GM12878 (cell line): ENCODE data around the gene C1orf21. TPM values are rescaled to one million over a fixed set of nuclear protein-coding genes. Genes with fewer than 3 reads are reported as not detected.

ENCODE experiments used
- ATAC-seq: fragments of 200-7000 bp; cut with Tn5 transposase; 3 replicates; pipeline ENCODE4 v1.9.1; 2020; ENCODE audit warnings: mild to moderate bottlenecking, moderate library complexity
- BruUV-seq: library from RNA; stranded (reverse); fragments of 400-500 nt; replicated peaks from 2 replicates; lab custom pipeline; 2021; lab: Mats Ljungman, UMichigan
- CTCF ChIA-PET: fragments of 300-600 bp; sonication (Branson Sonifier 250); formaldehyde crosslinking; extraction: SDS; loops from one replicate; lab custom pipeline; 2021; ENCODE audit warnings: inconsistent platforms; lab: Yijun Ruan, JAX
- POLR2A ChIA-PET: fragments of 350-600 bp; formaldehyde crosslinking; extraction: SDS; loops from one replicate; lab custom pipeline; 2021; ENCODE audit warnings: inconsistent platforms; lab: Charles Lee
- RAD21 ChIA-PET: fragments of 300-600 bp; sonication (Branson Sonifier 250); formaldehyde crosslinking; loops from one replicate; lab custom pipeline; 2023; ENCODE audit warnings: antibody characterized with exemption; ENCODE audit not compliant: unreplicated experiment; lab: Charles Lee
- SMC1A ChIA-PET: fragments of 300-600 bp; sonication (Branson Sonifier 250); formaldehyde crosslinking; loops from one replicate; lab custom pipeline; 2023; ENCODE audit not compliant: unreplicated experiment, uncharacterized antibody; lab: Charles Lee
- DNase-seq: peaks from one replicate; pipeline ENCODE4 v3.0.0-alpha.2; 2011; ENCODE audit warnings: low read depth, low spot score
- FAIRE-seq: peaks from 3 replicates; lab custom pipeline; 2011; peaks lifted over from hg19 to GRCh38; lab: Jason Lieb, UNC
- H2AFZ ChIP-seq: 2 replicates; pipeline ENCODE4 v1.6.0; 2011; ENCODE audit warnings: low read depth, low read length, control low read depth; ENCODE audit not compliant: control insufficient read depth
- H3K27ac ChIP-seq: 2 replicates; pipeline ENCODE4 v1.5.1; 2011; ENCODE audit warnings: control low read depth; ENCODE audit not compliant: control insufficient read depth, insufficient read depth
- H3K27me3 ChIP-seq, 2 experiments: replicated peaks in 1 of 2; 2 replicates each; pipeline versions ENCODE4 v1.6.0 to v1.6.1; 2011; ENCODE audit warnings: low read length in 1 of 2; ENCODE audit not compliant: control insufficient read depth in 2 of 2, insufficient read depth in 2 of 2
- H3K36me3 ChIP-seq, 2 experiments: 2 replicates each; pipeline ENCODE4 v1.5.1; 2011; ENCODE audit warnings: low read length in 1 of 2; ENCODE audit not compliant: control insufficient read depth in 2 of 2, insufficient read depth in 2 of 2
- H3K4me1 ChIP-seq: 2 replicates; pipeline ENCODE4 v1.6.1; 2011; ENCODE audit warnings: mild to moderate bottlenecking, low read length, moderate library complexity, mixed read lengths; ENCODE audit not compliant: control insufficient read depth, insufficient read depth
- H3K4me2 ChIP-seq: 2 replicates; pipeline ENCODE4 v1.6.0; 2011; ENCODE audit warnings: control low read depth; ENCODE audit not compliant: control insufficient read depth, insufficient read depth
- H3K4me3 ChIP-seq: fragments of 200-600 bp; sonication (generic); 2 replicates; pipeline ENCODE4 v1.5.1; 2016
- H3K79me2 ChIP-seq: 2 replicates; pipeline ENCODE4 v1.6.0; 2011; ENCODE audit warnings: low read length; ENCODE audit not compliant: control insufficient read depth, insufficient read depth
- H3K9ac ChIP-seq: 2 replicates; pipeline ENCODE4 v1.8.0; 2011; ENCODE audit warnings: low read length, control low read depth, mixed read lengths; ENCODE audit not compliant: control insufficient read depth, insufficient read depth
- H3K9me3 ChIP-seq: replicated peaks from 3 replicates; pipeline ENCODE4 v1.5.1; 2011; ENCODE audit warnings: mild to moderate bottlenecking, low read length; ENCODE audit not compliant: control insufficient read depth, insufficient read depth
- H4K20me1 ChIP-seq: 2 replicates; pipeline ENCODE4 v1.6.0; 2011; ENCODE audit not compliant: control insufficient read depth, insufficient read depth
- BACH1 ChIP-seq: fragments of 450-650 bp; IDR thresholded peaks from 2 replicates; pipeline ENCODE4 v1.6.1; 2017; ENCODE audit warnings: mild to moderate bottlenecking, borderline replicate concordance
- CEBPB ChIP-seq, 2 experiments: fragments of 150-350 bp in 1 of 2; IDR thresholded peaks; 2 replicates each; pipeline ENCODE4 v1.6.1; 2012 to 2014; ENCODE audit warnings: low read depth in 2 of 2, low read length in 2 of 2, borderline replicate concordance in 1 of 2, inconsistent platforms in 1 of 2
- CREM ChIP-seq: IDR thresholded peaks from 2 replicates; pipeline ENCODE4 v1.6.1; 2014; ENCODE audit warnings: antibody characterized with exemption, low read depth
- ESRRA ChIP-seq: IDR thresholded peaks from 2 replicates; pipeline ENCODE4 v1.6.1; 2012; ENCODE audit warnings: mild to moderate bottlenecking, low read length, improper control_type of control experiment
- EZH2 ChIP-seq: IDR thresholded peaks from 2 replicates; pipeline ENCODE4 v1.6.1; 2012; ENCODE audit warnings: low read depth, mild to moderate bottlenecking, control low read depth, inconsistent platforms, low read length, borderline replicate concordance; ENCODE audit not compliant: control insufficient read depth
- HDAC2 ChIP-seq: fragments of 200-600 bp; sonication (generic); IDR thresholded peaks from 2 replicates; pipeline ENCODE4 v1.6.1; 2017
- NFXL1 ChIP-seq: fragments of 450-650 bp; IDR thresholded peaks from 2 replicates; pipeline ENCODE4 v1.6.1; 2017; ENCODE audit warnings: antibody characterized with exemption, mild to moderate bottlenecking, borderline replicate concordance
- NRF1 ChIP-seq: conservative IDR thresholded peaks from 2 replicates; pipeline ENCODE4 v1.6.1; 2011; ENCODE audit warnings: mild to moderate bottlenecking, low read depth, low read length, improper control_type of control experiment
- PML ChIP-seq: IDR thresholded peaks from 2 replicates; pipeline ENCODE4 v1.6.1; 2012; ENCODE audit warnings: low read length, inconsistent platforms
- POLR2AphosphoS2 ChIP-seq: IDR thresholded peaks from 2 replicates; pipeline ENCODE4 v1.6.1; 2011; ENCODE audit warnings: low read depth, mild to moderate bottlenecking, low read length, improper control_type of control experiment, moderate library complexity
- POU2F2 ChIP-seq: IDR thresholded peaks from 3 replicates; pipeline ENCODE4 v1.6.1; 2011; ENCODE audit warnings: low read depth, mild to moderate bottlenecking, low read length, borderline replicate concordance
- RAD21 ChIP-seq: IDR thresholded peaks from 2 replicates; pipeline ENCODE4 v1.6.1; 2011; ENCODE audit warnings: mild to moderate bottlenecking, low read depth, low read length, moderate library complexity; ENCODE audit not compliant: insufficient read depth
- SIN3A ChIP-seq: IDR thresholded peaks from 2 replicates; pipeline ENCODE4 v1.6.1; 2012; ENCODE audit warnings: low read depth, low read length, improper control_type of control experiment
- STAT1 ChIP-seq: fragments of 450-650 bp; conservative IDR thresholded peaks from 2 replicates; pipeline ENCODE4 v1.6.1; 2014; ENCODE audit warnings: antibody characterized with exemption, mild to moderate bottlenecking
- WGBS: methylation state at CpG from one replicate; pipeline ENCODE4 v1.1.6; 2016; ENCODE audit warnings: low lambda C conversion rate; ENCODE audit not compliant: insufficient replicate concordance, insufficient coverage; ENCODE audit errors: missing lambda C conversion rate; 5-methylcytosine and 5-hydroxymethylcytosine counted together
- in situ Hi-C: fragments of 300-500 bp; cut with MboI; formaldehyde crosslinking; loops from 9 replicates; pipeline ENCODE4 v1.14.3; 2018; ENCODE audit warnings: mixed read lengths
- intact Hi-C: fragments of 100-400 bp; cut with micrococcal nuclease; formaldehyde crosslinking; loops from one replicate; pipeline ENCODE4 v1.14.2; 2022; ENCODE audit not compliant: unreplicated experiment
- polyA plus RNA-seq, 11 experiments: library from polyadenylated mRNA; depleted of rRNA in 4 of 11; unstranded in 6 of 11; stranded (reverse) in 5 of 11; fragments of >200 nt; fragmentation: Nextera tagmentation in 4 of 11; fragmentation: Illumina TruSeq in 1 of 11; extraction: Ambion mirVana in 4 of 11; extraction: Trizol in 1 of 11; gene quantifications; 1 replicate in 1 of 11; 2 replicates in 10 of 11; pipeline versions ENCODE4 v1.2.1 to v1.2.3, GENCODE V29; 2011 to 2016; ENCODE audit warnings: inconsistent platforms in 2 of 11, missing spikeins in 2 of 11, low read depth in 1 of 11
- total RNA-seq, 4 experiments: library from RNA; depleted of rRNA in 3 of 4; stranded (reverse); fragments of >200 nt in 3 of 4; fragmentation: Illumina TruSeq in 1 of 4; extraction: Trizol in 1 of 4; gene quantifications; 2 replicates each; pipeline versions ENCODE4 v1.2.1 to v1.2.3, GENCODE V29; 2013 to 2021
- TF ChIP-seq, protein P1 (sequence below): fragments of 450-650 bp; formaldehyde crosslinking; IDR thresholded peaks from 2 replicates; pipeline ENCODE4 v1.5.0; 2022; ENCODE audit warnings: mild to moderate bottlenecking, missing genetic modification characterization
- TF ChIP-seq, protein P2 (sequence below): fragments of 450-650 bp; IDR thresholded peaks from 2 replicates; pipeline ENCODE4 v1.6.1; 2017; ENCODE audit warnings: low read depth, mild to moderate bottlenecking, moderate library complexity
- TF ChIP-seq, protein P3 (sequence below): IDR thresholded peaks from 2 replicates; pipeline ENCODE4 v1.6.1; 2012; ENCODE audit warnings: low read length, inconsistent platforms

Gene C1orf21
- total and polyA plus RNA-seq, 10 of the 15 experiments (the other 5 are each of a cell fraction or from before 2014, with no cell fraction given): 0.03 to 1.6 (median 0.17) TPM; not detected in 3

DNA sequence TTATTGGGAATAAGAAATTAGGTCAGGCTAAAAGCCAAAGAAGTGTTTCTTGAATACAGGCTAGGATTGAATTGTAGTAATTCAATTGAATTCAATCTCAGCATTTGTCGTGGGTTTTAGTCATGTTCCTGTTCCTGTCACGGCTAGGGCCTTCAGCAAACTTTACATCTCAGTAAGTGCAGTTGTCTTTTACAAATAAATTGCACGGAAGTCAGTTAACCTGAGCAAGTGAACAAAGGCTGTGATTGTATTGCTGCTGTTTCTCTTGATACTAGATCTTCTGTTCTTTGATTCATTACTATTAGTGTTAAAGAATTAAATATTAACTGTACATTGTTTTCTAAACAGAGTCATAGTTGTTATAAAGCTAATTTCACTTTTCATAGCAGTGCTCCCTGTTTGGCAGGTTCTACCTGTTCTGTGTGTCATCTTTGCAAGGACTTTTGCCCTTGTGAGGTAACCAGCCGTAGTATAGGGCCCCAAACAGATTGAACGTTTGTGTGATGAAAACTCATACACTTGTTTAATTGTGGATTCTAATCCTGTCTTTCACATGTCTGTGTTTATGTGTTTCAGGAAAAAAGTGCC lies 203.4 kb downstream of the C1orf21 start (continued):
- TF ChIP-seq HDAC2 (no peak), NFXL1 (no peak), ESRRA (no peak), EZH2 (no peak), POU2F2 (no peak), SIN3A (no peak)
- TF ChIP-seq, protein P1, sequence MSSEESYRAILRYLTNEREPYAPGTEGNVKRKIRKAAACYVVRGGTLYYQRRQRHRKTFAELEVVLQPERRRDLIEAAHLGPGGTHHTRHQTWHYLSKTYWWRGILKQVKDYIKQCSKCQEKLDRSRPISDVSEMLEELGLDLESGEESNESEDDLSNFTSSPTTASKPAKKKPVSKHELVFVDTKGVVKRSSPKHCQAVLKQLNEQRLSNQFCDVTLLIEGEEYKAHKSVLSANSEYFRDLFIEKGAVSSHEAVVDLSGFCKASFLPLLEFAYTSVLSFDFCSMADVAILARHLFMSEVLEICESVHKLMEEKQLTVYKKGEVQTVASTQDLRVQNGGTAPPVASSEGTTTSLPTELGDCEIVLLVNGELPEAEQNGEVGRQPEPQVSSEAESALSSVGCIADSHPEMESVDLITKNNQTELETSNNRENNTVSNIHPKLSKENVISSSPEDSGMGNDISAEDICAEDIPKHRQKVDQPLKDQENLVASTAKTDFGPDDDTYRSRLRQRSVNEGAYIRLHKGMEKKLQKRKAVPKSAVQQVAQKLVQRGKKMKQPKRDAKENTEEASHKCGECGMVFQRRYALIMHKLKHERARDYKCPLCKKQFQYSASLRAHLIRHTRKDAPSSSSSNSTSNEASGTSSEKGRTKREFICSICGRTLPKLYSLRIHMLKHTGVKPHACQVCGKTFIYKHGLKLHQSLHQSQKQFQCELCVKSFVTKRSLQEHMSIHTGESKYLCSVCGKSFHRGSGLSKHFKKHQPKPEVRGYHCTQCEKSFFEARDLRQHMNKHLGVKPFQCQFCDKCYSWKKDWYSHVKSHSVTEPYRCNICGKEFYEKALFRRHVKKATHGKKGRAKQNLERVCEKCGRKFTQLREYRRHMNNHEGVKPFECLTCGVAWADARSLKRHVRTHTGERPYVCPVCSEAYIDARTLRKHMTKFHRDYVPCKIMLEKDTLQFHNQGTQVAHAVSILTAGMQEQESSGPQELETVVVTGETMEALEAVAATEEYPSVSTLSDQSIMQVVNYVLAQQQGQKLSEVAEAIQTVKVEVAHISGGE (CRISPR knock-in tag): no peak
- TF ChIP-seq, all 136 proteins: peak for 0

DNA sequence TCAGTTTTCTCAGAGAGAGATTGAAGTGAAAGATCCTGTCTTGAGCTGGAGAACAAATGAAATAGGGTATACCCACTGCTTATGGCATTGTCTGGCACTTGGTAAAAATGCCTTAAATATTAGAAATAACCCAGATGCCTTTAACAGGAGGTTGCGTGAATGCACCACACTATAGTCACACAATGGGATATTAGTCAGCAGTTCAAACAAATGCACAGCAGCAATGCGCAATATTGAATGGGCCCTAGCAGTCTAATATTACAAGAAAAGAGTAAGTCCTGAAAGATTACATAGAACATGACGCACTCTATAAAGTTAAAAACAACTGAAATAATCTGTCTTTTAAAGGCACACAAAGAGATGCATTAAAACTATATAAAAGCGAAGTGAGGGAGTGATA lies 206.8 kb downstream of the C1orf21 start:
- no peak for ATAC-seq
- Histone ChIP-seq H3K9me3 (no peaks in the 10 kb centered on the region), H2AFZ (no peak overlapping the region), H3K27me3 (no peaks in the 10 kb centered on the region; a peak in 1 of 4 replicates), H3K36me3 (no peaks in the 10 kb centered on the region), H3K4me3 (no peak overlapping the region), H3K9ac (no peak overlapping the region), H3K4me1 (no peaks in the 10 kb centered on the region), H3K79me2 (no peaks in the 10 kb centered on the region), H3K27ac (no peak overlapping the region), H3K4me2 (no peak overlapping the region), H4K20me1 (no peaks in the 10 kb centered on the region)
- ChIA-PET SMC1A (no interaction called here), POLR2A (no interaction called here), CTCF (no interaction called here), RAD21 (no interaction called here)
- TF ChIP-seq POLR2AphosphoS2: no peak
- TF ChIP-seq, protein P2, sequence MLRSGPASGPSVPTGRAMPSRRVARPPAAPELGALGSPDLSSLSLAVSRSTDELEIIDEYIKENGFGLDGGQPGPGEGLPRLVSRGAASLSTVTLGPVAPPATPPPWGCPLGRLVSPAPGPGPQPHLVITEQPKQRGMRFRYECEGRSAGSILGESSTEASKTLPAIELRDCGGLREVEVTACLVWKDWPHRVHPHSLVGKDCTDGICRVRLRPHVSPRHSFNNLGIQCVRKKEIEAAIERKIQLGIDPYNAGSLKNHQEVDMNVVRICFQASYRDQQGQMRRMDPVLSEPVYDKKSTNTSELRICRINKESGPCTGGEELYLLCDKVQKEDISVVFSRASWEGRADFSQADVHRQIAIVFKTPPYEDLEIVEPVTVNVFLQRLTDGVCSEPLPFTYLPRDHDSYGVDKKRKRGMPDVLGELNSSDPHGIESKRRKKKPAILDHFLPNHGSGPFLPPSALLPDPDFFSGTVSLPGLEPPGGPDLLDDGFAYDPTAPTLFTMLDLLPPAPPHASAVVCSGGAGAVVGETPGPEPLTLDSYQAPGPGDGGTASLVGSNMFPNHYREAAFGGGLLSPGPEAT: no peak
- no peak for TF ChIP-seq NRF1
- TF ChIP-seq RAD21: no peak
- TF ChIP-seq CEBPB (IDR thresholded peaks at IDR 0.05; ENCODE audit: borderline replicate concordance in 1 of 2, low read depth in 2 of 2, low read length in 2 of 2): no peak
- TF ChIP-seq STAT1: no peak
- TF ChIP-seq PML: no peak
- no peak for TF ChIP-seq CREM
- TF ChIP-seq BACH1: no peak
- TF ChIP-seq, protein P3, sequence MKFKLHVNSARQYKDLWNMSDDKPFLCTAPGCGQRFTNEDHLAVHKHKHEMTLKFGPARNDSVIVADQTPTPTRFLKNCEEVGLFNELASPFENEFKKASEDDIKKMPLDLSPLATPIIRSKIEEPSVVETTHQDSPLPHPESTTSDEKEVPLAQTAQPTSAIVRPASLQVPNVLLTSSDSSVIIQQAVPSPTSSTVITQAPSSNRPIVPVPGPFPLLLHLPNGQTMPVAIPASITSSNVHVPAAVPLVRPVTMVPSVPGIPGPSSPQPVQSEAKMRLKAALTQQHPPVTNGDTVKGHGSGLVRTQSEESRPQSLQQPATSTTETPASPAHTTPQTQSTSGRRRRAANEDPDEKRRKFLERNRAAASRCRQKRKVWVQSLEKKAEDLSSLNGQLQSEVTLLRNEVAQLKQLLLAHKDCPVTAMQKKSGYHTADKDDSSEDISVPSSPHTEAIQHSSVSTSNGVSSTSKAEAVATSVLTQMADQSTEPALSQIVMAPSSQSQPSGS: no peak
- no peak for DNase-seq
- in situ Hi-C loops: no loop called here
- WGBS: 80% methylated on average over 4 of the region's 4 CpGs
- BruUV-seq: no TSS peak
- intact Hi-C loops: no loop called here
- no peak for FAIRE-seq
